Hepatocyte (in vitro differentiated cells): ENCODE data around the gene DNER.

ENCODE experiments used
- CTCF ChIP-seq: fragments of 200-600 bp; sonication (generic); IDR thresholded peaks from 2 replicates; pipeline ENCODE4 v1.5.1; 2016; ENCODE audit warnings: antibody characterized with exemption, mild to moderate bottlenecking; ENCODE audit not compliant: poor library complexity
- EZH2 ChIP-seq: fragments of 200-600 bp; sonication (generic); IDR thresholded peaks from 2 replicates; pipeline ENCODE4 v1.6.1; 2016; ENCODE audit warnings: antibody characterized with exemption, mild to moderate bottlenecking, borderline replicate concordance
- EZH2phosphoT487 ChIP-seq: fragments of 200-600 bp; sonication (generic); IDR thresholded peaks from one replicate; pipeline ENCODE4 v1.6.1; 2018; ENCODE audit warnings: antibody characterized with exemption, mild to moderate bottlenecking, low read depth, moderate library complexity; ENCODE audit not compliant: unreplicated experiment, severe bottlenecking

GRCh38 chr2:229564300-229564907, 150.0 kb downstream of the DNER start:
- TF ChIP-seq CTCF: no peak
- no peak for TF ChIP-seq EZH2phosphoT487
- no peak for TF ChIP-seq EZH2
